Skin of body (tissue), 2 donors: Measurements from ENCODE around the gene NCAPG2. TPM values are rescaled to one million over a fixed set of nuclear protein-coding genes. Genes with fewer than 3 reads are reported as not detected.
"Not testable (repeated sequence)": the region's sequence is repeated elsewhere in the genome, so short reads cannot be mapped to it uniquely, and the experiment has no call there.

Source experiments
- DNase-seq: peaks from one replicate; lab custom pipeline; 2025; lab: John Stamatoyannopoulos, UW
- total RNA-seq: library from RNA; depleted of rRNA; stranded (reverse); fragments of >200 nt; gene quantifications from one replicate; pipeline ENCODE4 v1.2.3, GENCODE V29; 2014

The NCAPG2 gene
- total RNA-seq, 1 donor from 2014 or later, result 18.5 TPM

- no peak for DNase-seq
These were observed 66.6 kb downstream of the NCAPG2 start for GRCh38 chr7:158638001-158638400.

GRCh38 chr7:158633055-158633956 is 71.3 kb downstream of the NCAPG2 start:
- DNase-seq, result no peak

- DNase-seq, result no peak
These were observed 72.9 kb downstream of the NCAPG2 start for GRCh38 chr7:158631574-158632195.

GRCh38 chr7:158626289-158626688 is 78.3 kb downstream of the NCAPG2 start:
- DNase-seq, result not testable (repeated sequence)

GRCh38 chr7:158623241-158623640 is 81.4 kb downstream of the NCAPG2 start:
- DNase-seq, result no peak

- no peak for DNase-seq
These were observed 83.7 kb downstream of the NCAPG2 start for GRCh38 chr7:158620839-158621441.

GRCh38 chr7:158620418-158620817 is 84.2 kb downstream of the NCAPG2 start:
- DNase-seq, result no peak

GRCh38 chr7:158618745-158619140 is 85.9 kb downstream of the NCAPG2 start:
- no peak for DNase-seq

- DNase-seq, result no peak
These were observed 86.9 kb downstream of the NCAPG2 start for GRCh38 chr7:158617737-158618128.

- DNase-seq, result no peak
These were observed 88.6 kb downstream of the NCAPG2 start for GRCh38 chr7:158616050-158616449.

GRCh38 chr7:158614700-158615099 is 89.9 kb downstream of the NCAPG2 start:
- DNase-seq, result no peak

- no peak for DNase-seq
These were observed 91.1 kb downstream of the NCAPG2 start for GRCh38 chr7:158613481-158613880.

GRCh38 chr7:158612546-158612945 is 92.1 kb downstream of the NCAPG2 start:
- no peak for DNase-seq

- no peak for DNase-seq
These were observed 93.1 kb downstream of the NCAPG2 start for GRCh38 chr7:158611541-158611940.

GRCh38 chr7:158609313-158609974 is 95.2 kb downstream of the NCAPG2 start:
- DNase-seq, result no peak

- DNase-seq, result no peak
These were observed 97.0 kb downstream of the NCAPG2 start for GRCh38 chr7:158607563-158607962.

GRCh38 chr7:158606671-158607424 is 97.8 kb downstream of the NCAPG2 start:
- DNase-seq, result no peak

GRCh38 chr7:158606129-158606528 is 98.5 kb downstream of the NCAPG2 start:
- no peak for DNase-seq

GRCh38 chr7:158603773-158604755 is 100.5 kb downstream of the NCAPG2 start:
- no peak for DNase-seq
